GM12873 (cell line): ENCODE results near the gene GALNTL6.

Experiments
- CTCF ChIP-seq: IDR thresholded peaks from 2 replicates; pipeline ENCODE4 v1.5.1; 2012; ENCODE audit warnings: low read depth, mild to moderate bottlenecking, moderate library complexity, low read length, control low read depth; ENCODE audit not compliant: insufficient read depth; ENCODE audit errors: missing control alignments

Gene GALNTL6

DNA sequence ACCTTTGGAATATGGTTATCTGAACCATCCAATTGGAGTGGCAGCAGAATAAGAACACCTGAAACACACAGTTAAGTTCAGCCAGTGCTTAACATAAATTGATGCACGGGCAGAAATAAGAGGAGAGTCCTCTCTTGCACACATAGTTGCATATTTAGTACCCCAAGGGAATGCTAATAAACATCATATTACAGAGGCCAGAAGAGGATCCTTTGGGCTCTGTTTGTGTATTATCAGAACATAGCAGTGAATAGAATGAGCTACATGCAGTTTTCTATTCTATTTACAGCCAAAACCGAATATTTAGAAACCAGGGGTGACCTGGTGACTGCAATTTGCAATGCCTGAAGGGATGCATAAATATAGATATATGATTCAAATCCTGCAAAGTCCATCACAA lies 1054.6 kb downstream of the GALNTL6 start:
- no peak for TF ChIP-seq CTCF

- TF ChIP-seq CTCF, result no peak
Observed at GRCh38 chr4:172868271-172868670, 1055.1 kb downstream of the GALNTL6 start.

DNA sequence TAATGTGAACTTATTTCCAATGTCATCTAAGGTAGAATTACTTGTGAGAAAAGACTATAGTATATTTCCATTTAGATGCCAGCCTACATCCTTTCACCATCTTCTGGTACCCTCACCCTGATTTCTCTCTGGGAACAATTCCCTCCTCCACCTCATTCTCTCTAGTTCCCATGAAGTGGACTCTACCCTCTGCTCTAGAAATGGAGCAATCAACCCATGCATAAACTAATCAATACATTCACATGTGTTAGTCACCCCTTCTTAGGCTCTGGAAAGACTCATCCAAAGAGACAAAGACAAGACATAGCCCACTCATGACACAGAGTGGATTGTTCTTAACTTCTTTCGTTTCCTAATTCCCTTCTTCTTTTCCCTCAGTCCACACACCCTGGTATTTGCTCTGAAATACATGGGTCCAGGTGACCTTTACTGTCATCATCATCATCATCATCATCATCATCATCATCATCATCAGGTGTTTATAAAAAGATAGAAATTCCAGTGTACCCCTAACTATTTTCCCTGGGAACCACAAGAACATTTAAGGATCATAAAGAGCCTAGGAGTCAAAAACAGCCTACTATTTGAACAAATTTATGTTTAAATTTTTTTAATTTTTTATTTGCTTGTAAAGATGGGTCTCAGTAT lies 1056.5 kb downstream of the GALNTL6 start:
- TF ChIP-seq CTCF, result no peak

GRCh38 chr4:172871381-172871780 lies 1058.2 kb downstream of the GALNTL6 start:
- TF ChIP-seq CTCF, result no peak

GRCh38 chr4:172874944-172875343 lies 1061.7 kb downstream of the GALNTL6 start:
- TF ChIP-seq CTCF, result no peak

- no peak for TF ChIP-seq CTCF
Observed at GRCh38 chr4:172876394-172876793, 1063.2 kb downstream of the GALNTL6 start.

DNA sequence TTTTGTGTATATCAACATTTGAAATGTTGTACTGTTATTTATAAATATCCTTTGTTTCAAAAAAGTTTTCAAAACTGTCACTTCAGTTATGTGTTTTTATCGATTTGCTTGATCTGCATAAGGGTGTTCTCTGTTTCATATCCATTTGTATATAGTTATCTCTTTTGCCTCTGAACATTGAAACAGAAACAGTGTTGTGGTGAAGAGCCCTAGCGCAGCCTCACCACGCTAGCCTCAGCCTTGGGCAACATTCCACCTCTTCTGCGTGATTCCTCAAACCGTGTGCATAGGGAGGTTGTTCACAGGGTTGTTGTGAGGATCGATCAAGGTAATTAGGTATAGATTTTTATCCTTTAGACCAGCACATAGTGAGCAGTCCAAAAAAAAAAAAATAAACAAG lies 1068.4 kb downstream of the GALNTL6 start:
- no peak for TF ChIP-seq CTCF

DNA sequence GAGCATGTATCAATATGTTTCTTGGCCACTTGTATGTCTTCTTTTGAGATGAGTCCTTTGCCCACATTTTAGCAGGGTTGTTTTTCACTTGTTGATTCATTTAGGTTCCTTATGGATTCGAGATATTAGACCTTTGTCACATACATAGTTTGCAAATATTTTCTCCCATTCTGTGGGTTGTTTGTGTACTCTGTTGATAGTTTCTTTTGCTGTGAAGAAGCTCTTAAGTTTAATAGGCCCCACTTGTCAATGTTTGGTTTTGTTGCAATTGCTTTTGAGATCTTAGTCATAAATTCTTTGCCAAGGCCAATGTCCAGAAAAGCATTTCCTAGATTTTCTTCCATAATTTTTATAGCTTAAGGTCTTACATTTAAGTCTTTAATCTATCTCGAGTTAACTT lies 1074.8 kb downstream of the GALNTL6 start:
- TF ChIP-seq CTCF, result no peak
